Panc1 (cell line): ENCODE results near the gene GNG4. TPM values are rescaled to one million over a fixed set of nuclear protein-coding genes. Genes with fewer than 3 reads are reported as not detected.

ENCODE experiments used
- ATAC-seq: fragments of 200-7000 bp; cut with Tn5 transposase; 2 replicates; pipeline ENCODE4 v1.9.1; 2020; ENCODE audit warnings: mild to moderate bottlenecking, moderate library complexity
- BruUV-seq: library from RNA; stranded (reverse); fragments of 400-500 nt; replicated peaks from 2 replicates; lab custom pipeline; 2021; lab: Mats Ljungman, UMichigan
- CTCF ChIA-PET: fragments of 300-600 bp; sonication (Branson Sonifier 250); formaldehyde crosslinking; loops from one replicate; lab custom pipeline; 2022; ENCODE audit warnings: antibody characterized with exemption; lab: Charles Lee
- POLR2A ChIA-PET: fragments of 300-600 bp; sonication (Branson Sonifier 250); formaldehyde crosslinking; loops from one replicate; lab custom pipeline; 2022; ENCODE audit warnings: antibody characterized with exemption; lab: Charles Lee
- DNase-seq: peaks from one replicate; pipeline ENCODE4 v3.0.0-alpha.2; 2010; ENCODE audit warnings: low read depth, low spot score
- H3K27ac ChIP-seq: 2 replicates; pipeline ENCODE4 v1.5.1; 2011; ENCODE audit warnings: mild to moderate bottlenecking, low read length, inconsistent platforms
- H3K27me3 ChIP-seq: fragments of 200-500 bp; sonication (Bioruptor generic); 2 replicates; pipeline ENCODE4 v1.6.0; 2014; ENCODE audit warnings: low read length, inconsistent platforms; ENCODE audit not compliant: control insufficient read depth, insufficient read depth
- H3K36me3 ChIP-seq: fragments of 200-500 bp; sonication (Bioruptor generic); 2 replicates; pipeline ENCODE4 v1.5.1; 2014; ENCODE audit warnings: inconsistent platforms, mild to moderate bottlenecking, low read length, moderate library complexity; ENCODE audit not compliant: control insufficient read depth, insufficient read depth
- H3K4me1 ChIP-seq: 2 replicates; pipeline ENCODE4 v1.5.1; 2011; ENCODE audit warnings: inconsistent platforms, mild to moderate bottlenecking, low read length, moderate library complexity; ENCODE audit not compliant: control insufficient read depth, insufficient read depth
- H3K4me3 ChIP-seq, 2 experiments: 2 replicates each; pipeline ENCODE4 v1.5.1; 2011 to 2012; ENCODE audit warnings: low read depth in 2 of 2, low read length in 2 of 2, mild to moderate bottlenecking in 2 of 2, inconsistent platforms in 1 of 2, moderate library complexity in 1 of 2
- H3K9me3 ChIP-seq: fragments of 200-500 bp; sonication (Bioruptor generic); 2 replicates; pipeline ENCODE4 v1.5.1; 2014; ENCODE audit warnings: low read depth, mild to moderate bottlenecking, inconsistent platforms, low read length, moderate library complexity; ENCODE audit not compliant: control insufficient read depth, insufficient read depth
- POLR2AphosphoS5 ChIP-seq: IDR thresholded peaks from 2 replicates; pipeline ENCODE4 v1.6.1; 2012; ENCODE audit warnings: mild to moderate bottlenecking, low read depth, low read length, moderate library complexity
- SIN3A ChIP-seq: IDR thresholded peaks from 2 replicates; pipeline ENCODE4 v1.6.1; 2012; ENCODE audit warnings: low read depth, mild to moderate bottlenecking, low read length, moderate library complexity, borderline replicate concordance; ENCODE audit not compliant: insufficient read depth
- TCF7L2 ChIP-seq: IDR thresholded peaks from 2 replicates; pipeline ENCODE4 v1.6.1; 2011; ENCODE audit warnings: mild to moderate bottlenecking, low read depth, low read length, inconsistent platforms
- in situ Hi-C: cut with HindIII; loops from 2 replicates; pipeline ENCODE4 v1.10.0; 2016; ENCODE audit warnings: low sequenced_read_pairs, low pct_unique_long_range_greater_than_20kb
- intact Hi-C: fragments of 100-400 bp; cut with micrococcal nuclease; formaldehyde crosslinking; loops from one replicate; pipeline ENCODE4 v1.10.0; 2022; ENCODE audit not compliant: unreplicated experiment
- total RNA-seq: library from RNA; stranded (reverse); gene quantifications from one replicate; pipeline ENCODE4 v1.2.1, GENCODE V29; 2021; ENCODE audit not compliant: unreplicated experiment
- TF ChIP-seq, protein P1 (sequence below): fragments of 450-650 bp; IDR thresholded peaks from 2 replicates; pipeline ENCODE4 v1.5.1; 2017; ENCODE audit warnings: mild to moderate bottlenecking
- TF ChIP-seq, protein P2 (sequence below), 2 experiments: IDR thresholded peaks; 2 replicates each; pipeline ENCODE4 v1.6.1; 2011 to 2012; ENCODE audit warnings: low read depth in 2 of 2, control low read depth in 1 of 2, low read length in 1 of 2, mild to moderate bottlenecking in 1 of 2, moderate library complexity in 1 of 2; ENCODE audit not compliant: insufficient read depth in 1 of 2

The GNG4 gene
- total RNA-seq, 1 experiment from 2014 or later: 1.1 TPM

- H3K27me3 ChIP-seq: no peaks in the 10 kb centered on the region
- no peak for TF ChIP-seq POLR2AphosphoS5
- ATAC-seq (no peak), DNase-seq (no peak)
- in situ Hi-C loops (no loop called here), intact Hi-C loops (no loop called here)
- no peak overlapping the region for H3K4me3 ChIP-seq
- no peaks in the 10 kb centered on the region for H3K9me3 ChIP-seq
- no peaks in the 10 kb centered on the region for H3K4me1 ChIP-seq
- no peaks in the 10 kb centered on the region for H3K36me3 ChIP-seq
- ChIA-PET CTCF (interaction anchor here (0.6 kb wide), 1 partner anchor 404 kb away, joined by 4 read pairs; no protein-coding TSS in a partner anchor), POLR2A (no interaction called here)
- no TSS peak for BruUV-seq
- H3K27ac ChIP-seq: no peak overlapping the region
These were observed 133.6 kb downstream of the GNG4 start for GRCh38 chr1:235515844-235516512.

DNA sequence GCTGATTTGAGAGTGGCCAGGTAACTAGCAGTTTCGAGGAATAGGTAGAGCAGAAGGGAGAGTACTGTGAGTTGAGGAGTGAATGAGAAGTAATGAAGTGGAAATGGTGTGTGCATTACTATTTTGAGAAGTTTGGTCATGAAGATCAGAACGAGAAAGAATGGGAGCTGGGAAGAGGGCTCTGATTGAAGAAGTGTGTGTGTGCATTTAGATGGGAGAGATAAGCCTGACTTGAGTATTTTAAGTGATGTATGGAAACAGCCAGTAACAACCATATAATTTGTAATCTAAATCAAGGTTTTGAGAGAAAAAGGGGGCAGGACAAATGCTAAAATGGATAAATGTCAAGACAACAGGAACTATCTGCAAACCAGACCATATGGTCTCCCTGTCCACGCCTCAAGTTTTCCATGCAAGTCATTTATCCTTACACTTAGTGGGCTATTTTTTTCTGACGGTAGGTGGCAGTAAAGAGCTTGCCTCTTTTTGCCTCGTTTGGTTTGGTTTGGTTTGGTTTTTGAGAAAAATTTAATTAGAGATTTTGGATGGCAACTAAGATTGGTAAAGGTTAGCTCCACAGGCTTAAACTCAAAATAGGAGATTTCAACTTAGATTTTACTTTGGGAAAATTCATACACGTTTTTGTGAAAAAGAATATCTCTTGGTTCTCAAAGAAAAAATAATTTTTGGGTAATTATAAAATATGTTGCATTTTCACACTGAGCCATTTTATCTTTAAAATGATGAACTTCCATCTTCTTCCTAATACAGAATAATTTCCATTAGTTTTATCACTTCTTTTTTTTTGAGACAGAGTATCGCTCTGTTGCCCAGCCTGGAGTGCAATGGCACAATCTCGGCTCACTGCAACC is 135.9 kb downstream of the GNG4 start:
- in situ Hi-C loops: no loop called here
- Histone ChIP-seq H3K9me3 (no peaks in the 10 kb centered on the region), H3K36me3 (no peaks in the 10 kb centered on the region), H3K27ac (no peak overlapping the region), H3K4me1 (no peaks in the 10 kb centered on the region), H3K27me3 (no peaks in the 10 kb centered on the region), H3K4me3 (no peak overlapping the region)
- CTCF ChIA-PET: interaction anchor here (0.6 to 0.8 kb wide), 3 partner anchors 242 to 458 kb away, joined by 3 to 4 read pairs (median 3); no protein-coding TSS in a partner anchor
- intact Hi-C loops: loop anchor here (5.0 kb wide), 2 partner anchors 89 to 459 kb away; no protein-coding TSS in a partner anchor
- no TSS peak for BruUV-seq
- peak; percentile 74 for ATAC-seq
- DNase-seq: no peak
- TF ChIP-seq, protein P1, sequence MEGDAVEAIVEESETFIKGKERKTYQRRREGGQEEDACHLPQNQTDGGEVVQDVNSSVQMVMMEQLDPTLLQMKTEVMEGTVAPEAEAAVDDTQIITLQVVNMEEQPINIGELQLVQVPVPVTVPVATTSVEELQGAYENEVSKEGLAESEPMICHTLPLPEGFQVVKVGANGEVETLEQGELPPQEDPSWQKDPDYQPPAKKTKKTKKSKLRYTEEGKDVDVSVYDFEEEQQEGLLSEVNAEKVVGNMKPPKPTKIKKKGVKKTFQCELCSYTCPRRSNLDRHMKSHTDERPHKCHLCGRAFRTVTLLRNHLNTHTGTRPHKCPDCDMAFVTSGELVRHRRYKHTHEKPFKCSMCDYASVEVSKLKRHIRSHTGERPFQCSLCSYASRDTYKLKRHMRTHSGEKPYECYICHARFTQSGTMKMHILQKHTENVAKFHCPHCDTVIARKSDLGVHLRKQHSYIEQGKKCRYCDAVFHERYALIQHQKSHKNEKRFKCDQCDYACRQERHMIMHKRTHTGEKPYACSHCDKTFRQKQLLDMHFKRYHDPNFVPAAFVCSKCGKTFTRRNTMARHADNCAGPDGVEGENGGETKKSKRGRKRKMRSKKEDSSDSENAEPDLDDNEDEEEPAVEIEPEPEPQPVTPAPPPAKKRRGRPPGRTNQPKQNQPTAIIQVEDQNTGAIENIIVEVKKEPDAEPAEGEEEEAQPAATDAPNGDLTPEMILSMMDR: peak; percentile 89
- TF ChIP-seq TCF7L2: no peak
- no peak for TF ChIP-seq POLR2AphosphoS5
- no peak for TF ChIP-seq SIN3A
- TF ChIP-seq, protein P2, sequence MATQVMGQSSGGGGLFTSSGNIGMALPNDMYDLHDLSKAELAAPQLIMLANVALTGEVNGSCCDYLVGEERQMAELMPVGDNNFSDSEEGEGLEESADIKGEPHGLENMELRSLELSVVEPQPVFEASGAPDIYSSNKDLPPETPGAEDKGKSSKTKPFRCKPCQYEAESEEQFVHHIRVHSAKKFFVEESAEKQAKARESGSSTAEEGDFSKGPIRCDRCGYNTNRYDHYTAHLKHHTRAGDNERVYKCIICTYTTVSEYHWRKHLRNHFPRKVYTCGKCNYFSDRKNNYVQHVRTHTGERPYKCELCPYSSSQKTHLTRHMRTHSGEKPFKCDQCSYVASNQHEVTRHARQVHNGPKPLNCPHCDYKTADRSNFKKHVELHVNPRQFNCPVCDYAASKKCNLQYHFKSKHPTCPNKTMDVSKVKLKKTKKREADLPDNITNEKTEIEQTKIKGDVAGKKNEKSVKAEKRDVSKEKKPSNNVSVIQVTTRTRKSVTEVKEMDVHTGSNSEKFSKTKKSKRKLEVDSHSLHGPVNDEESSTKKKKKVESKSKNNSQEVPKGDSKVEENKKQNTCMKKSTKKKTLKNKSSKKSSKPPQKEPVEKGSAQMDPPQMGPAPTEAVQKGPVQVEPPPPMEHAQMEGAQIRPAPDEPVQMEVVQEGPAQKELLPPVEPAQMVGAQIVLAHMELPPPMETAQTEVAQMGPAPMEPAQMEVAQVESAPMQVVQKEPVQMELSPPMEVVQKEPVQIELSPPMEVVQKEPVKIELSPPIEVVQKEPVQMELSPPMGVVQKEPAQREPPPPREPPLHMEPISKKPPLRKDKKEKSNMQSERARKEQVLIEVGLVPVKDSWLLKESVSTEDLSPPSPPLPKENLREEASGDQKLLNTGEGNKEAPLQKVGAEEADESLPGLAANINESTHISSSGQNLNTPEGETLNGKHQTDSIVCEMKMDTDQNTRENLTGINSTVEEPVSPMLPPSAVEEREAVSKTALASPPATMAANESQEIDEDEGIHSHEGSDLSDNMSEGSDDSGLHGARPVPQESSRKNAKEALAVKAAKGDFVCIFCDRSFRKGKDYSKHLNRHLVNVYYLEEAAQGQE (IDR thresholded peaks at IDR 0.05; ENCODE audit: insufficient read depth in 1 of 2, low read depth in 2 of 2, low read length in 1 of 2): no peak
- POLR2A ChIA-PET: no interaction called here
